Activated CD8-positive, alpha-beta memory T cell treated with anti-CD3 and anti-CD28 coated beads, Interleukin-2, amount 50 U/mL, for 1 hour (primary cell): ENCODE results near the gene PHB1.
"Not testable (repeated sequence)": the region's sequence is repeated elsewhere in the genome, so short reads cannot be mapped to it uniquely, and the experiment has no call there.

Source experiments
- DNase-seq: peaks from one replicate; pipeline ENCODE4 v3.0.0-alpha.2; 2020; ENCODE audit errors: extremely low read depth

Gene PHB1

GRCh38 chr17:49406421-49407061 is 8.1 kb downstream of the PHB1 start:
- DNase-seq, result no peak

GRCh38 chr17:49404906-49405305 is 9.8 kb downstream of the PHB1 start:
- DNase-seq, result no peak

- no peak for DNase-seq
Observed at GRCh38 chr17:49404361-49404760, 10.3 kb downstream of the PHB1 start.

GRCh38 chr17:49403514-49404289 is 11.0 kb downstream of the PHB1 start:
- no peak for DNase-seq

- DNase-seq, result no peak
Observed at GRCh38 chr17:49402706-49403105, 12.0 kb downstream of the PHB1 start.

- no peak for DNase-seq
Observed at GRCh38 chr17:49401971-49402611, 12.6 kb downstream of the PHB1 start.

- no peak for DNase-seq
Observed at GRCh38 chr17:49399995-49400394, 14.7 kb downstream of the PHB1 start.

GRCh38 chr17:49397586-49397985 is 17.1 kb downstream of the PHB1 start:
- DNase-seq, result no peak

- no peak for DNase-seq
Observed at GRCh38 chr17:49393491-49394255, 21.0 kb downstream of the PHB1 start.

- DNase-seq, result no peak
Observed at GRCh38 chr17:49390548-49391324, 23.9 kb downstream of the PHB1 start.

GRCh38 chr17:49389514-49390347 is 25.0 kb downstream of the PHB1 start:
- DNase-seq, result not testable (repeated sequence)

GRCh38 chr17:49388692-49389513 is 25.8 kb downstream of the PHB1 start:
- DNase-seq, result no peak

GRCh38 chr17:49388290-49388640 is 26.4 kb downstream of the PHB1 start:
- no peak for DNase-seq

- no peak for DNase-seq
Observed at GRCh38 chr17:49387498-49388289, 27.0 kb downstream of the PHB1 start.

- no peak for DNase-seq
Observed at GRCh38 chr17:49386373-49386772, 28.3 kb downstream of the PHB1 start.

GRCh38 chr17:49384951-49385350 is 29.7 kb downstream of the PHB1 start:
- DNase-seq, result no peak

GRCh38 chr17:49383060-49383459 is 31.6 kb downstream of the PHB1 start:
- no peak for DNase-seq

- DNase-seq, result no peak
Observed at GRCh38 chr17:49382556-49382955, 32.1 kb downstream of the PHB1 start.

- DNase-seq, result no peak
Observed at GRCh38 chr17:49381793-49382192, 32.9 kb downstream of the PHB1 start.
